ENCODE measurements around the gene TMEM60.
"Not testable (repeated sequence)": the region's sequence is repeated elsewhere in the genome, so short reads cannot be mapped to it uniquely, and the experiment has no call there.

Gene TMEM60

GRCh38 chr7:77811516-77812289 lies 13.5 kb upstream of the TMEM60 start:
- DNase-seq = no peak

GRCh38 chr7:77808517-77808916 lies 10.3 kb upstream of the TMEM60 start:
- DNase-seq = no peak

- DNase-seq = no peak
These were observed 8.2 kb upstream of the TMEM60 start for GRCh38 chr7:77806425-77806824.

- no peak for DNase-seq
These were observed 4.5 kb upstream of the TMEM60 start for GRCh38 chr7:77802557-77803405.

GRCh38 chr7:77800730-77801129 lies 2.5 kb upstream of the TMEM60 start:
- DNase-seq = no peak

- DNase-seq = no peak
These were observed 1.9 kb upstream of the TMEM60 start for GRCh38 chr7:77800158-77800557.

- DNase-seq = peak in 1 of 2 experiments; percentile 33
These were observed 1.1 kb upstream of the TMEM60 start for GRCh38 chr7:77799078-77799964.

- peak; percentile 43 to 82 for DNase-seq
These were observed 370 bp downstream of the TMEM60 start for GRCh38 chr7:77797734-77798393.

GRCh38 chr7:77796960-77797359 lies 1.3 kb downstream of the TMEM60 start:
- DNase-seq = no peak

- no peak for DNase-seq
These were observed 2.1 kb downstream of the TMEM60 start for GRCh38 chr7:77796109-77796508.

- no peak for DNase-seq
These were observed 4.2 kb downstream of the TMEM60 start for GRCh38 chr7:77794000-77794399.

GRCh38 chr7:77791956-77792355 lies 6.3 kb downstream of the TMEM60 start:
- DNase-seq = no peak

GRCh38 chr7:77791336-77791735 lies 6.9 kb downstream of the TMEM60 start:
- DNase-seq = peak; percentile 6 to 36

GRCh38 chr7:77788327-77788902 lies 9.8 kb downstream of the TMEM60 start:
- no peak for DNase-seq

GRCh38 chr7:77786741-77787140 lies 11.5 kb downstream of the TMEM60 start:
- DNase-seq = no peak

- no peak for DNase-seq
These were observed 12.2 kb downstream of the TMEM60 start for GRCh38 chr7:77786018-77786417.

- DNase-seq = not testable (repeated sequence)
These were observed 13.8 kb downstream of the TMEM60 start for GRCh38 chr7:77784426-77784825.

- no peak for DNase-seq
These were observed 14.7 kb downstream of the TMEM60 start for GRCh38 chr7:77783545-77783944.

GRCh38 chr7:77783111-77783510 lies 15.1 kb downstream of the TMEM60 start:
- DNase-seq = no peak

GRCh38 chr7:77782383-77782782 lies 15.9 kb downstream of the TMEM60 start:
- no peak for DNase-seq

GRCh38 chr7:77778535-77778934 lies 19.7 kb downstream of the TMEM60 start:
- DNase-seq = no peak

GRCh38 chr7:77771901-77772300 lies 26.3 kb downstream of the TMEM60 start:
- DNase-seq = no peak
